Caco-2 (cell line): ENCODE measurements around the gene MBD3. TPM values are rescaled to one million over a fixed set of nuclear protein-coding genes. Genes with fewer than 3 reads are reported as not detected.

ENCODE experiments used
- BruUV-seq: library from RNA; stranded (reverse); fragments of 400-500 nt; replicated peaks from 2 replicates; lab custom pipeline; 2021; lab: Mats Ljungman, UMichigan
- CTCF ChIA-PET: fragments of 300-600 bp; sonication (Branson Sonifier 250); formaldehyde crosslinking; loops from one replicate; lab custom pipeline; 2022; ENCODE audit warnings: antibody characterized with exemption; lab: Charles Lee
- POLR2A ChIA-PET: fragments of 300-600 bp; sonication (Branson Sonifier 250); formaldehyde crosslinking; loops from one replicate; lab custom pipeline; 2022; ENCODE audit warnings: antibody characterized with exemption; lab: Charles Lee
- DNase-seq, 2 experiments: peaks; one replicate each; pipeline versions ENCODE4 v3.0.0 to v3.0.0-alpha.2; 2020 to 2022
- H3K27me3 ChIP-seq: replicated peaks from 2 replicates; pipeline ENCODE4 v1.6.0; 2011; ENCODE audit warnings: low read length; ENCODE audit not compliant: control insufficient read depth, insufficient read depth
- H3K36me3 ChIP-seq: 2 replicates; pipeline ENCODE4 v1.5.1; 2011; ENCODE audit warnings: low read length; ENCODE audit not compliant: control insufficient read depth, insufficient read depth
- H3K4me1 ChIP-seq: fragments of 250-450 bp; sonication (Bioruptor Pico); 2 replicates; pipeline ENCODE4 v1.5.1; 2020; ENCODE audit warnings: mild to moderate bottlenecking
- H3K4me3 ChIP-seq: 2 replicates; pipeline ENCODE4 v1.5.1; 2011; ENCODE audit warnings: low read depth, mild to moderate bottlenecking, control low read depth, low read length
- H3K9me3 ChIP-seq: fragments of 250-450 bp; sonication (Bioruptor Pico); 2 replicates; pipeline ENCODE4 v1.5.1; 2020; ENCODE audit warnings: mild to moderate bottlenecking, moderate library complexity
- H3K27ac Mint-ChIP-seq: one replicate; pipeline ENCODE4 v1.8.0; 2022; ENCODE audit warnings: mixed read lengths; ENCODE audit not compliant: unreplicated experiment
- H3K27me3 Mint-ChIP-seq: one replicate; pipeline ENCODE4 v1.8.0; 2022; ENCODE audit warnings: mixed read lengths; ENCODE audit not compliant: insufficient read depth, unreplicated experiment
- H3K36me3 Mint-ChIP-seq: one replicate; pipeline ENCODE4 v1.8.0; 2022; ENCODE audit warnings: mild to moderate bottlenecking, mixed read lengths; ENCODE audit not compliant: insufficient read depth, unreplicated experiment
- H3K4me1 Mint-ChIP-seq: one replicate; pipeline ENCODE4 v1.8.0; 2022; ENCODE audit warnings: low read depth, mixed read lengths; ENCODE audit not compliant: unreplicated experiment
- H3K4me3 Mint-ChIP-seq: one replicate; pipeline ENCODE4 v1.8.0; 2022; ENCODE audit warnings: mild to moderate bottlenecking, moderate library complexity, mixed read lengths; ENCODE audit not compliant: unreplicated experiment
- H3K9me3 Mint-ChIP-seq: one replicate; pipeline ENCODE4 v1.8.0; 2022; ENCODE audit warnings: mixed read lengths; ENCODE audit not compliant: unreplicated experiment
- CTCF ChIP-seq, 2 experiments: fragments of 200-600 bp in 1 of 2; IDR thresholded peaks; 1 replicate in 1 of 2; 2 replicates in 1 of 2; pipeline versions ENCODE4 v1.5.1 to v1.8.0; 2011 to 2022; ENCODE audit warnings: antibody characterized with exemption in 1 of 2, control low read depth in 1 of 2, inconsistent platforms in 1 of 2, low read depth in 1 of 2, low read length in 1 of 2, mild to moderate bottlenecking in 1 of 2, moderate library complexity in 1 of 2; ENCODE audit not compliant: insufficient read depth in 1 of 2, severe bottlenecking in 1 of 2, unreplicated experiment in 1 of 2
- intact Hi-C: fragments of 100-400 bp; cut with micrococcal nuclease; formaldehyde crosslinking; loops from one replicate; pipeline ENCODE4 v1.10.0; 2022; ENCODE audit not compliant: unreplicated experiment
- total RNA-seq: library from RNA; stranded (reverse); gene quantifications from 2 replicates; pipeline ENCODE4 v1.2.3, GENCODE V29; 2022

Gene MBD3
- total RNA-seq, 1 experiment from 2014 or later, result 89.3 TPM

GRCh38 chr19:1571358-1571757, 21.3 kb downstream of the MBD3 start:
- intact Hi-C loops, result no loop called here
- Mint-ChIP-seq H3K4me1 (peaks cover 12% of the 10 kb centered on the region), H3K27me3 (peaks cover 5% of the 10 kb centered on the region), H3K27ac (no peak overlapping the region), H3K4me3 (no peak overlapping the region), H3K9me3 (no peaks in the 10 kb centered on the region), H3K36me3 (peaks cover 18% of the 10 kb centered on the region)
- no peaks in the 10 kb centered on the region for H3K36me3 ChIP-seq
- POLR2A ChIA-PET, result no interaction called here
- DNase-seq, result no peak
- H3K4me3 ChIP-seq, result no peak overlapping the region
- TF ChIP-seq CTCF (IDR thresholded peaks at IDR 0.05; ENCODE audit: insufficient read depth in 1 of 2, low read depth in 1 of 2, low read length in 1 of 2, severe bottlenecking in 1 of 2, unreplicated experiment in 1 of 2), result no peak
- H3K27me3 ChIP-seq, result no peaks in the 10 kb centered on the region
- CTCF ChIA-PET, result no interaction called here
- H3K4me1 ChIP-seq, result peaks cover 8% of the 10 kb centered on the region
- H3K9me3 ChIP-seq, result no peaks in the 10 kb centered on the region
- BruUV-seq, result no TSS peak

- Histone ChIP-seq H3K9me3 (no peaks in the 10 kb centered on the region), H3K4me3 (no peak overlapping the region), H3K4me1 (peaks cover 8% of the 10 kb centered on the region), H3K36me3 (no peaks in the 10 kb centered on the region), H3K27me3 (no peaks in the 10 kb centered on the region)
- CTCF ChIA-PET, result no interaction called here
- DNase-seq, result no peak
- BruUV-seq, result no TSS peak
- Mint-ChIP-seq H3K27me3 (peaks cover 5% of the 10 kb centered on the region), H3K4me3 (no peak overlapping the region), H3K36me3 (peaks cover 18% of the 10 kb centered on the region), H3K4me1 (peaks cover 12% of the 10 kb centered on the region), H3K9me3 (no peaks in the 10 kb centered on the region), H3K27ac (no peak overlapping the region)
- POLR2A ChIA-PET, result no interaction called here
- intact Hi-C loops, result no loop called here
- no peak for TF ChIP-seq CTCF (IDR thresholded peaks at IDR 0.05; ENCODE audit: insufficient read depth in 1 of 2, low read depth in 1 of 2, low read length in 1 of 2, severe bottlenecking in 1 of 2, unreplicated experiment in 1 of 2)
These were observed 21.8 kb downstream of the MBD3 start for GRCh38 chr19:1570836-1571235.

- peaks cover 5% of the 10 kb centered on the region for H3K27me3 Mint-ChIP-seq
- no peak for DNase-seq
- peaks cover 8% of the 10 kb centered on the region for H3K4me1 ChIP-seq
- H3K4me3 ChIP-seq, result no peak overlapping the region
- intact Hi-C loops, result no loop called here
- POLR2A ChIA-PET, result interaction anchor here (0.6 kb wide), 1 partner anchor 208 kb away, joined by 4 read pairs; no protein-coding TSS in a partner anchor
- H3K9me3 Mint-ChIP-seq, result no peaks in the 10 kb centered on the region
- no peaks in the 10 kb centered on the region for H3K9me3 ChIP-seq
- BruUV-seq, result no TSS peak
- no peaks in the 10 kb centered on the region for H3K36me3 ChIP-seq
- peak overlapping the region; percentile 47 for H3K4me3 Mint-ChIP-seq
- H3K27ac Mint-ChIP-seq, result no peak overlapping the region
- CTCF ChIA-PET, result interaction anchor here (0.6 kb wide), 1 partner anchor 16 kb away, joined by 8 read pairs; no protein-coding TSS in a partner anchor
- H3K4me1 Mint-ChIP-seq, result peaks cover 12% of the 10 kb centered on the region
- H3K27me3 ChIP-seq, result no peaks in the 10 kb centered on the region
- peaks cover 23% of the 10 kb centered on the region for H3K36me3 Mint-ChIP-seq
- TF ChIP-seq CTCF (IDR thresholded peaks at IDR 0.05; ENCODE audit: insufficient read depth in 1 of 2, low read depth in 1 of 2, low read length in 1 of 2, severe bottlenecking in 1 of 2, unreplicated experiment in 1 of 2), result no peak
These were observed 22.7 kb downstream of the MBD3 start for GRCh38 chr19:1569997-1570396.
